ENCODE data around the gene SLC24A3.

- TF ChIP-seq CTCF (optimal IDR thresholded peaks at IDR 0.05 in 1 of 3, IDR thresholded peaks at IDR 0.05 in 1 of 3, conservative IDR thresholded peaks at IDR 0.05 in 1 of 3; ENCODE audit: extremely low read depth in 1 of 3, insufficient read depth in 2 of 3, low read length in 3 of 3) (no peak), EZH2 (IDR thresholded peaks at IDR 0.05; ENCODE audit: low read length) (no peak)
Observed at GRCh38 chr20:19605786-19606485, 393.5 kb downstream of the SLC24A3 start.
